CD8-positive, alpha-beta memory T cell (primary cell): ENCODE measurements around the gene CLSTN2. TPM values are rescaled to one million over a fixed set of nuclear protein-coding genes. Genes with fewer than 3 reads are reported as not detected.

Experiments used
- CTCF ChIA-PET: fragments of 350-600 bp; sonication (Branson Sonifier 250); formaldehyde crosslinking; loops from one replicate; lab custom pipeline; 2021; ENCODE audit warnings: antibody characterized with exemption; lab: Charles Lee
- POLR2A ChIA-PET: fragments of 350-600 bp; sonication (Branson Sonifier 250); formaldehyde crosslinking; loops from one replicate; lab custom pipeline; 2021; ENCODE audit warnings: antibody characterized with exemption; lab: Charles Lee
- DNase-seq, 5 donors: peaks; one replicate each; pipeline versions ENCODE4 v3.0.0 to v3.0.0-alpha.2; 2020 to 2022; ENCODE audit warnings: mixed read lengths in 1 of 5
- H3K27ac ChIP-seq: one replicate; pipeline ENCODE4 v1.7.0; 2013; ENCODE audit warnings: low read depth, mild to moderate bottlenecking, low read length, moderate library complexity
- H3K27me3 ChIP-seq: 2 replicates; pipeline ENCODE4 v1.7.0; 2013; ENCODE audit warnings: low read length, mild to moderate bottlenecking; ENCODE audit not compliant: insufficient read depth, poor library complexity, severe bottlenecking
- H3K36me3 ChIP-seq: 2 replicates; pipeline ENCODE4 v1.7.0; 2013; ENCODE audit warnings: mild to moderate bottlenecking, low read length, moderate library complexity; ENCODE audit not compliant: insufficient read depth
- H3K4me1 ChIP-seq: 2 replicates; pipeline ENCODE4 v1.7.0; 2013; ENCODE audit warnings: mild to moderate bottlenecking, low read length, moderate library complexity; ENCODE audit not compliant: insufficient read depth
- H3K4me3 ChIP-seq: 2 replicates; pipeline ENCODE4 v1.7.0; 2013; ENCODE audit warnings: mild to moderate bottlenecking, low read length
- H3K9me3 ChIP-seq: 2 replicates; pipeline ENCODE4 v1.7.0; 2013; ENCODE audit warnings: mild to moderate bottlenecking, low read length
- H3K27ac Mint-ChIP-seq, 8 donors: one replicate each; pipeline ENCODE4 v1.8.0; 2020 to 2021; ENCODE audit warnings: mixed read lengths in 8 of 8, mild to moderate bottlenecking in 6 of 8, inconsistent platforms in 3 of 8, moderate library complexity in 3 of 8
- H3K27me3 Mint-ChIP-seq, 2 donors: one replicate each; pipeline ENCODE4 v1.8.0; 2020 to 2021; ENCODE audit warnings: mixed read lengths in 2 of 2, mild to moderate bottlenecking in 1 of 2, moderate library complexity in 1 of 2
- H3K36me3 Mint-ChIP-seq, 3 donors: one replicate each; pipeline ENCODE4 v1.8.0; 2020 to 2021; ENCODE audit warnings: mixed read lengths in 3 of 3, inconsistent platforms in 1 of 3, mild to moderate bottlenecking in 1 of 3
- H3K4me1 Mint-ChIP-seq, 3 donors: one replicate each; pipeline ENCODE4 v1.8.0; 2020 to 2021; ENCODE audit warnings: mixed read lengths in 3 of 3, inconsistent platforms in 1 of 3, mild to moderate bottlenecking in 1 of 3
- H3K4me3 Mint-ChIP-seq, 7 donors: one replicate each; pipeline ENCODE4 v1.8.0; 2020 to 2021; ENCODE audit warnings: mixed read lengths in 7 of 7, mild to moderate bottlenecking in 6 of 7, moderate library complexity in 4 of 7, inconsistent platforms in 2 of 7
- H3K9me3 Mint-ChIP-seq, 5 donors: one replicate each; pipeline ENCODE4 v1.8.0; 2020 to 2022; ENCODE audit warnings: mixed read lengths in 5 of 5, mild to moderate bottlenecking in 3 of 5, moderate library complexity in 2 of 5, inconsistent platforms in 1 of 5
- polyA plus RNA-seq: library from polyadenylated mRNA; unstranded; fragments of 300-500 nt; fragmentation: Illumina TruSeq; gene quantifications from one replicate; pipeline ENCODE4 v1.2.3, GENCODE V29; 2021
- total RNA-seq, 2 experiments: library from RNA; stranded (reverse); gene quantifications; one replicate each; pipeline ENCODE4 v1.2.3, GENCODE V29; 2021

The CLSTN2 gene
- total and polyA plus RNA-seq, 3 experiments from 2014 or later: not detected

GRCh38 chr3:140527156-140527555 is 592.2 kb downstream of the CLSTN2 start:
- H3K9me3 Mint-ChIP-seq: peaks cover 0 to 7% (median 3%) of the 10 kb centered on the region in 5 donors

DNA sequence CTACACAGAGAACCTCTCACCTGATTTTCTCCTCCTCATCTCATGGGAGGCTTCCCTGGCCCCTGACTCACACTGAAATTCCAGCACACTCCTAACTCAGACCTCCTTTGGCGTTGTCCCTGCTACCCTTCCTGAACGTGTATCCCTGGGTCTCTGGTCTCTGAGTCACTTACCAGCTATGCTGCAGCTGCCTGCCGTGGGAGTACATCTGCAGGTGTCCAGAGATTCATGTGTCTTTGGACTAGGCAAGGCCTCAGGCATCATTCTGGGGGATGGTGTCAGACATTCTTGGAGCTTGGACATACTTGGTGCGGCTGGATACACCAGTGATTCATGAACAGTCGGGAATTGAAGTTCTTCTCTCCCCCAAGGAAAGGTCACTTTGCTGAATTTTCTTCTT is 594.1 kb downstream of the CLSTN2 start:
- no peak for DNase-seq
- no peaks in the 10 kb centered on the region for H3K4me1 Mint-ChIP-seq
- ChIA-PET POLR2A (no interaction called here), CTCF (no interaction called here)
- no peaks in the 10 kb centered on the region for H3K36me3 ChIP-seq
- H3K9me3 ChIP-seq: no peaks in the 10 kb centered on the region
- no peaks in the 10 kb centered on the region for H3K36me3 Mint-ChIP-seq
- no peaks in the 10 kb centered on the region for H3K4me1 ChIP-seq
- H3K4me3 ChIP-seq: no peak overlapping the region
- H3K27me3 Mint-ChIP-seq: peaks cover 0 to 3% of the 10 kb centered on the region in 2 donors
- peaks cover 0 to 6% (median 3%) of the 10 kb centered on the region in 5 donors for H3K9me3 Mint-ChIP-seq
- H3K4me3 Mint-ChIP-seq: no peak overlapping the region
- H3K27ac ChIP-seq: no peak overlapping the region
- H3K27ac Mint-ChIP-seq: no peak overlapping the region
- no peaks in the 10 kb centered on the region for H3K27me3 ChIP-seq

More at GRCh38 chr3:140527156-140527555, 592.2 kb downstream of the CLSTN2 start:
- H3K4me1 Mint-ChIP-seq: no peaks in the 10 kb centered on the region
- no peaks in the 10 kb centered on the region for H3K4me1 ChIP-seq
- H3K27me3 ChIP-seq: no peaks in the 10 kb centered on the region
- ChIA-PET CTCF (no interaction called here), POLR2A (no interaction called here)
- H3K27ac ChIP-seq: no peak overlapping the region
- H3K4me3 ChIP-seq: no peak overlapping the region
- H3K27me3 Mint-ChIP-seq: peaks cover 4 to 8% of the 10 kb centered on the region in 2 donors
- no peaks in the 10 kb centered on the region for H3K36me3 Mint-ChIP-seq
- no peak overlapping the region for H3K27ac Mint-ChIP-seq
- no peak overlapping the region for H3K4me3 Mint-ChIP-seq
- no peaks in the 10 kb centered on the region for H3K36me3 ChIP-seq
- H3K9me3 ChIP-seq: no peaks in the 10 kb centered on the region
- no peak for DNase-seq

- H3K27ac Mint-ChIP-seq: no peak overlapping the region
- H3K9me3 ChIP-seq: no peaks in the 10 kb centered on the region
- H3K27me3 Mint-ChIP-seq: peaks cover 0 to 2% of the 10 kb centered on the region in 2 donors
- H3K9me3 Mint-ChIP-seq: peaks cover 0 to 6% (median 3%) of the 10 kb centered on the region in 5 donors
- H3K27me3 ChIP-seq: no peaks in the 10 kb centered on the region
- H3K36me3 Mint-ChIP-seq: no peaks in the 10 kb centered on the region
- ChIA-PET POLR2A (no interaction called here), CTCF (no interaction called here)
- H3K4me3 Mint-ChIP-seq: no peak overlapping the region
- no peaks in the 10 kb centered on the region for H3K36me3 ChIP-seq
- H3K4me1 ChIP-seq: no peaks in the 10 kb centered on the region
- H3K4me3 ChIP-seq: no peak overlapping the region
- DNase-seq: no peak
- no peak overlapping the region for H3K27ac ChIP-seq
- no peaks in the 10 kb centered on the region for H3K4me1 Mint-ChIP-seq
Observed at GRCh38 chr3:140529558-140529957, 594.6 kb downstream of the CLSTN2 start.

DNA sequence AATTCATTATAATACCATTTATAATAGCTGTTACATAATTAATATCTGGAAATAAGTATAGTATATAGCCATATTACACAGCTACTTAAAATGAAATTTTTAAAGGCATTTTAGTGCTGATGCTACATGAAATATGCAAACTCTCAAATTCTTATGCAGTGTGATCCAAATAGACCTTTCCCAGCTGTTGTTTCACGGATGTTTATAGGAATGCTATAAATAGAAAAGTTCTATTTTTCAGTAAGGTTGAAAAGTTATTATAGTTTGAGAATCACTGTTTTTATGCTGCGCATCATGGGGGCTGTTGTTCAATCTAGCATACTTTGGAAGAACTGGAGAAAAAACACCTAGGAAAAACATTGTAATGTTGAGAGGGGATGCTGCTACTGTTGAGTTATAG is 595.1 kb downstream of the CLSTN2 start:
- DNase-seq: no peak
- ChIA-PET CTCF (no interaction called here), POLR2A (no interaction called here)
- Mint-ChIP-seq H3K27ac (no peak overlapping the region), H3K27me3 (peaks cover 0 to 2% of the 10 kb centered on the region in 2 donors), H3K4me3 (no peak overlapping the region), H3K4me1 (no peaks in the 10 kb centered on the region), H3K9me3 (peaks cover 0 to 3% (median 1%) of the 10 kb centered on the region in 5 donors), H3K36me3 (no peaks in the 10 kb centered on the region)
- no peaks in the 10 kb centered on the region for H3K9me3 ChIP-seq
- H3K4me1 ChIP-seq: no peaks in the 10 kb centered on the region
- H3K27me3 ChIP-seq: no peaks in the 10 kb centered on the region
- no peak overlapping the region for H3K4me3 ChIP-seq
- H3K36me3 ChIP-seq: no peaks in the 10 kb centered on the region
- H3K27ac ChIP-seq: no peak overlapping the region

- no peak overlapping the region for H3K27ac Mint-ChIP-seq
- H3K4me1 Mint-ChIP-seq: no peaks in the 10 kb centered on the region
- H3K27me3 ChIP-seq: no peaks in the 10 kb centered on the region
- peaks cover 0 to 2% of the 10 kb centered on the region in 2 donors for H3K27me3 Mint-ChIP-seq
- ChIA-PET CTCF (no interaction called here), POLR2A (no interaction called here)
- H3K36me3 Mint-ChIP-seq: no peaks in the 10 kb centered on the region
- H3K36me3 ChIP-seq: no peaks in the 10 kb centered on the region
- peaks cover 0 to 3% (median 1%) of the 10 kb centered on the region in 5 donors for H3K9me3 Mint-ChIP-seq
- no peaks in the 10 kb centered on the region for H3K9me3 ChIP-seq
- no peak overlapping the region for H3K4me3 ChIP-seq
- H3K4me1 ChIP-seq: no peaks in the 10 kb centered on the region
- H3K4me3 Mint-ChIP-seq: no peak overlapping the region
- no peak overlapping the region for H3K27ac ChIP-seq
- no peak for DNase-seq
Observed at GRCh38 chr3:140530603-140531002, 595.6 kb downstream of the CLSTN2 start.

- H3K9me3 ChIP-seq: no peaks in the 10 kb centered on the region
- Mint-ChIP-seq H3K27me3 (peaks cover 0 to 2% of the 10 kb centered on the region in 2 donors), H3K9me3 (peaks cover 0 to 3% (median under 1%) of the 10 kb centered on the region in 5 donors), H3K4me1 (no peaks in the 10 kb centered on the region), H3K4me3 (no peak overlapping the region), H3K36me3 (no peaks in the 10 kb centered on the region), H3K27ac (peak overlapping the region in 2 of 8 donors; percentile 65 to 87)
- CTCF ChIA-PET: no interaction called here
- H3K4me1 ChIP-seq: no peaks in the 10 kb centered on the region
- POLR2A ChIA-PET: no interaction called here
- no peak overlapping the region for H3K27ac ChIP-seq
- no peak overlapping the region for H3K4me3 ChIP-seq
- H3K36me3 ChIP-seq: no peaks in the 10 kb centered on the region
- no peak for DNase-seq
- H3K27me3 ChIP-seq: no peaks in the 10 kb centered on the region
Observed at GRCh38 chr3:140532793-140533330, 597.9 kb downstream of the CLSTN2 start.

- H3K27me3 ChIP-seq: no peaks in the 10 kb centered on the region
- no peak overlapping the region for H3K4me3 ChIP-seq
- H3K4me3 Mint-ChIP-seq: no peak overlapping the region
- no peak overlapping the region for H3K27ac Mint-ChIP-seq
- H3K36me3 Mint-ChIP-seq: no peaks in the 10 kb centered on the region
- H3K9me3 Mint-ChIP-seq: peaks cover 0 to 2% (median 0%) of the 10 kb centered on the region in 5 donors
- H3K4me1 Mint-ChIP-seq: no peaks in the 10 kb centered on the region
- no peaks in the 10 kb centered on the region for H3K36me3 ChIP-seq
- DNase-seq: no peak
- H3K27ac ChIP-seq: no peak overlapping the region
- H3K9me3 ChIP-seq: no peaks in the 10 kb centered on the region
- H3K4me1 ChIP-seq: no peaks in the 10 kb centered on the region
- CTCF ChIA-PET: no interaction called here
- H3K27me3 Mint-ChIP-seq: peaks cover 0 to 2% of the 10 kb centered on the region in 2 donors
- POLR2A ChIA-PET: no interaction called here
Observed at GRCh38 chr3:140536926-140537726, 602.1 kb downstream of the CLSTN2 start.

DNA sequence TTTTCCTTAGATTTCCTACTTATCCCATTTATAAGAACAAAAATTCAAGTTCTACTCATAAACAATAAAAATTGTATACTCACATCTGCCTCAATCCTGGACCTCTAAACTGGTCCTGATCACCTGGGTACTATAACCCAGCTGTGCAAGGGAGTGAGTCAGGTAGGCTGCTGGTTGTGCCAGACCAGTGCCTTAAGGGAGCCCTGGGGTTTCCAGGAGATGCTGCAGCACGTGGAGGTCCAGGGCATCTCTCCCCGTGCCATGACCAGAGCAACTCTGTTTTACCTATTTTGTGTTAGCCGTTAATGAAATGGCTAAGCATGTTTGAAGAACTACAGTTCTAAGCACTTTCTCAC is 602.7 kb downstream of the CLSTN2 start:
- Mint-ChIP-seq H3K36me3 (no peaks in the 10 kb centered on the region), H3K4me1 (no peaks in the 10 kb centered on the region), H3K4me3 (no peak overlapping the region), H3K9me3 (peaks cover 0 to 2% (median 0%) of the 10 kb centered on the region in 5 donors), H3K27ac (no peak overlapping the region), H3K27me3 (peaks cover 0 to 2% of the 10 kb centered on the region in 2 donors)
- ChIA-PET CTCF (no interaction called here), POLR2A (no interaction called here)
- no peaks in the 10 kb centered on the region for H3K4me1 ChIP-seq
- no peak for DNase-seq
- no peaks in the 10 kb centered on the region for H3K9me3 ChIP-seq
- no peak overlapping the region for H3K4me3 ChIP-seq
- no peak overlapping the region for H3K27ac ChIP-seq
- no peaks in the 10 kb centered on the region for H3K36me3 ChIP-seq
- H3K27me3 ChIP-seq: no peaks in the 10 kb centered on the region
